SKM-1 treated with dmso at 0.1 percent for 144 hours (cell line): Measurements from ENCODE around the gene RBM20.
"Not testable (repeated sequence)": the region's sequence is repeated elsewhere in the genome, so short reads cannot be mapped to it uniquely, and the experiment has no call there.

Experiments
- DNase-seq: peaks from one replicate; lab custom pipeline; 2025; ENCODE audit not compliant: unreplicated experiment; lab: John Stamatoyannopoulos, UW

Gene RBM20

DNA sequence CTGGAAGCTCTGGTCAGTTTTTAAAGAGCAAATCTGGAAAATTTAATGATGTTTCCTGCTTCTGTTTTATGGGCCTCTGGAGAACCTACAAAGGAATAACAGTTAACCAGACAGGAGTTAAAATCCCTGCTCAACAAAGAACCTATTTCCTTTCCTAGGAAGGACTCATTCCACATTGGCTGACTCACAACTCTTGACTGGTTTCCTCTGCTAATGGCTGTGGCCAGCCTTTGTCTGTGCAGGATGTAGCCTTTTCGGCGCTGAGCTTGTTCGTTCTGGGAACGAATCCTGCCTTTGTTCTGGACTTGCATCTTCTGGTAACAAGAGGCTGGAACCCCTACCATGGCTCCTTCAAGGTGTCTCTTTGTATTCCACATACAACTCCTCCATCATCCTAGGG lies 114.8 kb downstream of the RBM20 start:
- no peak for DNase-seq

DNA sequence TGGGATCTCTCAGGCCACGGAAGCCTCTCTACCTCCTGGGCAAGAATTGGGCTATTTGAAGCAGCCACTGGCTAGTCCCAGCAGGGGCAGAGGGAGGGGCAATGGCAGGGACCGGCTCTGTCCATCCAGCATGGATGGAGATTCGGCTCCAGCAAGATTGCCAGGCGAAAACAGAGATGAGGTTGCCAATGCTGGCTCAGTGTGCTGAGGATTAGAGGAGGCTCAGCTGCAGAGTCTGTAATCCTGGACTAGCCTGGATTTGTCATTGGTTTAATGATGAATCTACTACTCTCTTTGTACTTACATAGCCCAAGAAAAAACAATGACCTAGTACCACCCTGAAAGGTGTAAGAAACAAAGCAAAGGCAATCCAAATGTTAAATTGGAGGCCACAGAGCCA lies 115.4 kb downstream of the RBM20 start:
- no peak for DNase-seq

DNA sequence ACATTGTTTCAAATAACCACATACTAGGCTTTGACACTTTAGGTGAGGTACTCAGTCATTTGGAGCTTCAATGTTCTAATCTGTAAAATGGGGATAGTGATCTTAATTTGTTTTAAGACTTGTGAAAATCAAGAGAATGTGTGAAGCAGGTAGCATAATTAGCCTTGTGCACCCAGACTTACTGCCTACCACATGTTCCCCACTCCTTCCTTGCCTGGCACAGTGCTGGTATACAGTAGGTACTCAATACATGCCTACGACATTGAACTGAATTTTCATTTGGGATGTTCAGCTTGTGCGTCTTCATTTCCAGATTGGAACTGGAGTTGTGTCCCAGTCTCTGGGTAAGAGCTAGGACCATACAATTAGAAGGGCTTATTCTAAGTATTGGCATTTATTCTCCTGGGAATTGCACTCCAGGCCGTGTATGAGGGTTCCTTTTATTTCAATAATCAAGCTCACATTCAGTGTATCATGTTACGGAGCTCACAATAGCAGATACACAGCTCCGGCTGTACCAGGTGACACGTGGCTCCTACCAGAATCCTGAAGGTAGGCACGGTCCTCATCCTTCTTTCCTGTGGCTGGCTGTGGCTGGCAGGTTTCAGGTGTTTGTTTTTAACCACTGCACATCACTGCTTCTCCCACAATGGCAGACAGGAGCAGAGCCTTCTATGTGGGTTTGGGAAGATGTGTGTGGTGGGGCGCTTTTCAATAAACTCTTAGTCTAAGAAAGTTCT lies 118.1 kb downstream of the RBM20 start:
- no peak for DNase-seq

DNA sequence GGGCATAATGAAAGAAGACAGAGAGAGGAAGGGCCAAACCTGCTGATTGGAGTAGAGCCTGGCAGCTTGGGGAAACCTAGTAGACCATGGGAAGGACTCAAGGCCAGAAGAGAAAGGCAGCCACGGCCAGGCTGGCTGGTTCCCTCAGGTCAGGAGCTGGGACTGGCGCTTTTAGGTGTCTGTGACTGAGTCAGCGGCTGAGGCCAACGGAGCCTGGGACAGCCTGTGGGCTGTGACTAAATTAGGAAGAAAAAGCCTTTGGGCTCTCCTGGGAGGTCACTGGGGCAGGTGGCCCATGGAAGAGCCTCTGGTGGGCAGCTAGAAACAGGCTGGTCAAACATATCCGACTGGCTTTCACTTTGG lies 118.7 kb downstream of the RBM20 start:
- DNase-seq = no peak

DNA sequence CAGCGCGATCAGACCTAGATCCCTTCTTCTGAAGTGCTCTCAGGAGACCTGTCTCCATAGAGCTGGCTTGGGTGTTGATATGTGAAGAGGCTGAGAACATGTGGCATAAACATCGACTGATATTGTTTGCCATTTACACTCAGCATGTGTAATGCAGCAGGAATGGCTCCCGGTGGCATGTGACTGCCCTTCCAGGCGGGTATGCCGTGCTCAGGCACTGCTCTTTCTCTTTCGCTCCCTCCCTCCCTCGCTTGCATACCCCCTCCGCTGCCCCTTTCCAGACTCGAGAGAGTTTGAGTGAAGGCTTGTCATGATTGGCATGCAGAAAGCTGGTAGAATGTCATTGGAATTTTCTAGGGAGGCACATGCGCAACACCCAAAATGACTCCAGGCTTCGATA lies 120.2 kb downstream of the RBM20 start:
- no peak for DNase-seq

DNA sequence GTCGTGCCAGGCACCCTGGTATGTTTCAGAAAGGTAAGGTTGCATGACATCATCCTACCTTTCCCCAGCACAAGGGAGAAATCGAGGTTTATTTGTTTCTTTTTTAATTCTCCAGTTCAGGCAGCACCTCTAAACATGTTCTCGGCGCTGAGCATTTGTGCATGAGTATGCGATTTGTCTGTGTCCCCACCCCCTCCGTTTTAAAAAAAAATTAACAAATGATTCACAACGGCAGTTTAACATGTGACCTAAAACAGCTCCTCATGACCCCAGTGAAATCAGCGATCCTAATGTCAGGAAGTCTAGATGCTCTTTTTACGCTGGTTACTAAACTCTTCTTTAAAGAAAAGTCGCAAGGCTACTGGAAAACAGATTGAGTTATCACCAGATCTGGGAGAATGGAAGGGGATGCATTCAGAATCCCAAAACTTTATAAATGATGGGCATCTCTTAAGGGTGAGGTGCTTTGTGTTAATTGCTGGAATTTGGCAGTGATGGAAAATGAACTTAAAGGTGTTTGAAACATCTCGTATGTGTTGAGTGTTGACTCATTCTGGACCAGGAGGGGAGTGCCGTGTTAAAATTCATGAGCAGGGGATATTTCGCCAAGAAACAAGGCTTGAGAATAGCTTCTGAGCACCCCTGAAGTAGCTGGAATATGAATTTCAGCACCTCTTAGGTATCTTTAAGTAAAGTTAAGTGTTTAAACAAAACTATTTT lies 120.8 kb downstream of the RBM20 start:
- DNase-seq = no peak

DNA sequence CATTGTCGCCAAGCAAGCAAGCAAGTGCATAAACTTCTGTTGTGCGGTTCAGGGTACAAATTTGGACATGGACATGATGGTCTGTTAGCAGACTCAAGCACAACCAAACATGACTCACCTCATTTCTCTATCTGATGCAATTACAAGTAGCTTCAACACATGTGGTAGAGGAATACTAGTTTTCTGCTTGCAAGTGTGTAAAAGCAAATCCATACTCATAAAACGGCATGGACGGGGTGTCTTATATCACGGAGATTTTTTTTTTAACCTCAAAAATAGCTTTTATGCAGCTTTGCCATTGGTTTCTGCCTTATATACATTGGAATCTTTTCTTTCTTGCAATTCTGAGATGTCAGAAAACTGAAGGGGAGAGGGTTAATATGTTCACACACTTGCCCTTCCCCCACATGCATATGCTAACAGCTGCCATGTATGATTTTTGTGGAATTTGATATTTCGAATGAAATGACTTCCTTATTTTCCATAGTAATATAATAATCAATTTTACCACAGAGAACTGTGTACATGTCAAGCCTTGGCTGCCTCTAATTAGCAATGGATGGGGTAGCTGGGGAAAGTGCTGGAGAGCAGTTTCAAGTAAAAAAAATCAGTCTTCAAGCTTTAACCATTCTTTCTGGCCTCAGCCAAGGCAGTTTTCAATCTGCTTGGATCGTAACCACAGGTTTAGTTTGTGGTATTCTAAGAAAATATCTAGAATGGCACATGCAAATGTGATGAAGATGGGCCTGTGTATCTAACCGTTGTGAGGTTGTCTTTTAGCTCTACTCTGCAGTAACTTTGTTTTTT lies 121.6 kb downstream of the RBM20 start:
- no peak for DNase-seq

DNA sequence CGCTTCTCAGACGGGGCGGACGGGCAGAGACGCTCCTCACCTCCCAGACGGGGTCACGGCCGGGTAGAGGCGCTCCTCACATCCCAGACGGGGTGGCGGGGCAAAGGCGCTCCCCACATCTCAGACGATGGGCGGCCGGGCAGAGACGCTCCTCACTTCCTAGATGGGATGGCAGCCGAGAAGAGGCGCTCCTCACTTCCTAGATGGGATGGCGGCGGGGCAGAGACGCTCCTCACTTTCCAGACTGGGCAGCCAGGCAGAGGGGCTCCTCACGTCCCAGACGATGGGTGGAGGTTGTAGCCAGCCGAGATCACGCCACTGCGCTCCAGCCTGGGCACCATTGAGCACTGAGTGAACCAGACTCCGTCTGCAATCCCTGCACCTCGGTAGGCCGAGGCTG lies 123.5 kb downstream of the RBM20 start:
- DNase-seq = not testable (repeated sequence)

DNA sequence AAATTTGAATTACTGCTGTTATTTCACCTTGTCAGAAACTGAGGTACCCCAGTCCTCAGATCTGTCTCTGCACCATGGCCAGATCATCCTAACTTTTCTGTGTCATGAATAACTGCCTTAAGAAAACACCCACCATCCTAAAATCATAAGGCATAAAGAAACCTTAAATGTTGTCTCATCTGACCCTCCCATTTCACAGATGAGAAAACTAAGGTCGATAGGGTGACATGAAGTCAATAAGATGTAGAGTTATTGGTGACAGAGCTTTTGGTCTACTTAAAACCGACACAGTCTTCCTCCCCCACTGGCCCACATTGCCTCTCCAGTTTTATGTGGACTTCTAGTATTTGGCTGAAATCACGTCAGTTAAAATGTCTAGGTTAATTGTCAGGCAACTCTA lies 126.1 kb downstream of the RBM20 start:
- no peak for DNase-seq

DNA sequence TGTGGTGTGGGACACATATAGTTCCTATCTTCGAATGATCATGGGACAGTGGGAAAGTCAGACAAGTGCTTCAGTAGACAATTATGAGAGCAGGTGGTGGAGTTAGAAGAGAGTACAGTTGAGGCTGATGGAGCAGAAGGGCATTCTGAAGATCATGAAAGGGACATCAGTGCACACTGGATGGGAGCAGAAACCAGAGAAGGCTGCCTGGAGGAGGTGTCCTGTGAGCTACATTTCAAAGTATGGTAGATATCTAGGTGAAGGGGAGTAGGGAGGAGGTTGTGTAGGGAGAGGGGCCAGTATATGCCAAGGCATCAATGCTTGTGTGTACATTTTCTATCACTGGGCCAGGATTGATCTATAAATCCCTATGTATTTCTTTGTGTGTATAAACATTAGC lies 127.3 kb downstream of the RBM20 start:
- DNase-seq = no peak

DNA sequence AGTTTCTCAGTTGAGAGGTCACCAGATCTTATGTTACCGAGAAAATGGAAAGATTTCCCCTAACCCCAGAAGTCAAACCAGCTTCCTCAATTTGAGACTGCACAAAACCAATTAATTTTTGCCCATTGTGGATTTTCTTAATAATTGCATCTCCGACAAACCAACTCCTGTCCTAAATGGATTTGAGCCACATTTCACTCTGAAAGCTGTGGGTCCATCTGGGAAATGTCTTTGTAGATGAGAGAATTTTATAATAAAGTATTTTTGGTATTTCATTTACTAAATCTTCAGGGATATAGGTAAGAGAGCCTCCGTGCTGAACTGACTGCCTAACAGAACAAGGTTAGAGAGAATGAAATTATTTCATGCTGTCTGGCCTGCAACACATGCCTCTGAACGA lies 127.9 kb downstream of the RBM20 start:
- no peak for DNase-seq

DNA sequence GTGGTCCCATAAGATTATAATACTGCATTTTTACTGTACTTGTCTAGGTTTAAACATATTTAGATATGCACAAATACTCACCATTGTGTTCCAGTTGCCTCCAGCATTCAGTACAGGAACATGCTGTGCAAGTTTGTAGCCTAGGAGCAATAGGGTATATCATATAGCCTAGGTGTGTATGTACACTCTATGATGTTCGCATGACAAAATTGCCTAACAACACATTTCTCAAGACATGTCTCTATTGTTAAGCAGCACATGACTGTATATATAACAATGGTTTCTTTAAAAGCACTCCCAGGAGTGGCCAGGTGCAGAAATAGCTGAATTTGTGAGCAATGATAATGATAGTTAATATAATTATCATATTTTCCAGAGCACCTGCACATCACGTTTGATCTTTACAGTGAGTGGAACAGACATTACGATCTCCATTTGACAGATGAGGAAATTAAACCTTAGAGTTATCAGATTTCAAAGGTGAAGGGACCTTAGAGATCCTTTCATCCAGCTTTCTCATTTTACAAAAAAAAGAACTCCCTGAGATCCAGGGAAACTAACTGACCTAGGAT lies 128.4 kb downstream of the RBM20 start:
- no peak for DNase-seq

DNA sequence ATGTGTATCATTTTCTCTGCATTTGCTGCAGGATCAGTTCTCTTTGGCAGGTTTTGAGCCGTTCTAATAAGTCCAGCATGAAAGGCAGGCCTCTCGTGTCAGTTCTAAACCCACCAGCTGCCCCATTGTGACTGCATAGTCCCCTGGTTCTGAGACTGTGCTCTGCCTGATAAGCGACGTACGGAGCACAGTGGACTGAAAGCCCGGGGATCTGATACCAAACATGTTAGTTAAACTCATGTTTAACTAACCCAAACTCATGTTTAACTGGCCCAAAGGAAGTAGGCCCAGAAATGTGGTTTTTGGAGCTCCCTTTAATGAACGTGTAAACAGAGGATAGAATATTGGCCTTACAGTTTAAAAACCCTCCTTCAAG lies 129.5 kb downstream of the RBM20 start:
- no peak for DNase-seq

DNA sequence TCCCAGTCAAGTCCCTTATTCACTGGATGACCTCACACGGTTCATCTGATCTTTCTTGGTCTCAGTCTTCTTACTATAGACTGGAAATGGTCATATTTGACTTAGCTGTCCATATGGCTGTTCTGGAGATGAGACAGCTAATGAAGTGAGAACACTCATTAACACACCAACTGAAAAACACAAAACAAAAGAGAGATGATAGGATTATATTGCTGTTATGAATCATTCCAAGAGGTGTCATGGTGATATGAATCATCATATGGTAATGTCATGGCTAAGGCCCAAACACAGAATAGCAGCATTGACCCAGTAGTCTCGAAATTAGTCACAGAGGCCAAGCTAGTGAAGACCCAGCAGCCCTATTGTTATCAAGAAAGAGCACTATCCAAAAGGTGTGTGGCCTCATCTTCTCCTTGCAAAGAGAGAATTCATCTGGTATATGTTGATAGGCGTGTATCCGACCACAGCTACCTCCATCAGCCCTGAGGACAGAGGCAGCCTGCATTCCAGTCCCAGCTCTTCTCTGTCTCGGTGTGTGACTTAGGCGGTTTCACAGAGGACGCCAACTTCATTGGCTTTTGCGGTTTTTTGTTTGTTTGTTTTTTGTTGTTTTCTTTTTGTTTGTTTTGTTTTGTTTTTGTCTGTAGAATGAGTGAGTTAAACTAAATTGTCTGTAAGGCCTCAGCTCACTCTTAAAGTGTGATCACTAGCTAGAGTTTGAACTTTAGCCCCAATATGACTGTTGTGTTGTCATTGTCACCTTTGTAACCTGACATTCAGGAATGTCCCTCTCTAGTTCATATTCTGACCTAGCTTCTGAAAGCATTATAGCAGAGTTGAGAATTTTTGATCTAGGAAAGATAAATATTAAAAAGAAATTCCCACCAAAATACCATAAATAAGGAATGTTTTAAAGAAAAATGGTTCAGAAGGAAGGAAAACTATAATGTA lies 130.2 kb downstream of the RBM20 start:
- DNase-seq = no peak

DNA sequence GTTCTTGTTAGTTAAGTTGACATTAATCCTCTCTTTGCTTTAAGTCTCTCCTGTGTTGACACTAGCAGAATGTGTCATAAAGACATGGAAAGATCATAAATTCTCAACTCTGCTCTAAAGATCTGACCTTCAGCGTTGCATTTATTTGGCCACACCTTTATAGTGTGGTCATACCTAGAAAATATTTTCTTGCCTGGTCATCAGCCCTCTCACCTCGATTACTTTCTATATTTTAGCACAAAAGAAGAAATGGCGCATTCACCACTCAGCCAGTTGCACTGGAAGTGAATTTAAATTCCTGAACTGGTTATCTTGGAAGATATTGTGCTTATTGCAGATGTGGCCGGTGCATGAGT lies 130.9 kb downstream of the RBM20 start:
- no peak for DNase-seq

DNA sequence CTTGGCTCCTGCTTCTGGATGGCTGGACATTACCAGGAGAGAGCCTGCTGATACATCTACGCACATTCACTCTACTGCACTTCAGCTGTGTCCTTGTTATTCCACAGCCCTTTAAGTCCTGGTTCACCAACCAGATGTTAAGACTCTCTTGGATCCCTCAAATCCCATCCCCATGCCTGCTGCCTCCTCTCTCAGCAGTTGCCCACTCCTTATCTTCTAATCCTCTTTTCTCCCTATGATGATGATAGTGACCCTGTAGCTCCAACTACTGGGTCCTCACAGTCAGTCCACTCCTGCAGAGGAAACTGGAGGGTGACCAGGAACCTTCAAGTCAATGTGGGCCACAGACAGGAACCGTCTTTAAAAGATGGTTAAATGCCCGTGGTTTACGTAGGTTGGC lies 131.3 kb downstream of the RBM20 start:
- no peak for DNase-seq

DNA sequence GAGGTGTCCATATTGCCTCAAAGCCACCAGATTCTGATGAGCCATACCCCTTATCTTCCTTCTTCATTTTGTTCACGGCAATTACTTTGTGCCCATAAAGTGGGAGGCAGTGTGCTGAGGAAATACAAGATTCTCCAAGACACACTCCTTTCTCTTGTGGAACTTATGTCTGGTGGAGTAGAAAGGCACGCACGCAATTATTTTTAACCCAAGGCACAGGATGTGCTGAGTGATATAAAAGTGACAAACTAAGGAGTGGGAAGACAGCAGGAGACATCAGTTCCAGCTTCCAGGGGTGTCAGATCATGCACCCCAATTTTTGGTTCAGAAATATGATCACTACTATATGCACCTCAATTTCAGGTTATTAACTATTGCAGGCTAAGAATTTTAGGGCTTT lies 132.9 kb downstream of the RBM20 start:
- no peak for DNase-seq

DNA sequence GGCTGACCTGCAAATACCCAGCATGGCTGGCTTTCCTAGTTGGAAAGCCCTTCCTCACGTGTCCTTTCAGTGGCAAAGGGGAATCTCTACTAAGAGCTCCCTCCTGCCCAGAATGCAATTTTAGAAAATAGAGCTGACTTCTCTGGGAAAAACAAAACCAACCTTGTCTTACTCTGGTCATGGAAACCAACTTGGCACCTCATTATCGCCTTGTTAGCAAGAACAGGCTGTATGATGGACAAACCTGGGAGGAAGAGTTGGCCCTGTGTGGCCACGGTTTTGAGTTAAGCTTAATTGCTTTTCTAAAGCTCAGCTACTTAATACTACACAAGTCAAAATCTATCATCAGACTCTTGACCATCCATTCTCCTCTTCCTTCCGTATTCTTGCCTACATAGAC lies 133.5 kb downstream of the RBM20 start:
- DNase-seq = no peak

DNA sequence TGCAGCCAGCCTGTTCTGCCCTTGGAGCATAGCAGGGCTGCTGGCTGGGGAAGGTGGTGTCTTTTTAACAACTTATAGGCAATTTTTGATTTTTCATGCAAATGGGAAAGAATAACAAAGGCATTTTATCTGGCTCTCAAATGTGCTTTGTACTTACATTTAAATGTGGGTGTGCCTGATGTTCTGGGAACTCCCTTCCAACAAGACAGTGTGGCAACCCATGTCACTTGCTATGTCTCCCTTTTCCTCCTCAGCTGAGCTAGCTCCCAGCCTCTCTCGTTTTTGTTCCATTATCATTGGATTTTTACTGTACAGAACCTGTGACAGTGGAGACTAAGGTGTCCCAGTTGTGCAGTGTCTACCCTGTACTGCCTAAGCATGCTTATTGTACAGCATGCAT lies 134.1 kb downstream of the RBM20 start:
- DNase-seq = no peak

DNA sequence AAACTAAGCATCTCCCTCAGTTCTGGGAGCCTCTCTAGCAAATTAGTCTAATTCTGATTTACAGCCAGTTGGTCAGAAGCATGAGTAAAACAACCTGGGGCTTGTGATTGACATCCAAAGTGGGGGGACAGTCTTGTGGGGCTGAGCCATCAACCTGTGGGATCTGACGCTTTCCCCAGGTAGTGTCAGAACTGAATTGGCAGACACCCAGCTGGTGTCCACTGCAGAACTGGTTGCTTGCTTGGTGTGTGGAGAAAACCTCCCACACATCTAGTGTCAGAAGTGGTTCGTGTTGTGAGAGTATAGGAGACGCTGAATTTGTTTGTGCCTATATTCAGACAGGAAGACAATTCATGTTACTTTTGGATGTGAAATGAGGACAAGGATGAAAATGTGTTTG lies 135.4 kb downstream of the RBM20 start:
- no peak for DNase-seq

DNA sequence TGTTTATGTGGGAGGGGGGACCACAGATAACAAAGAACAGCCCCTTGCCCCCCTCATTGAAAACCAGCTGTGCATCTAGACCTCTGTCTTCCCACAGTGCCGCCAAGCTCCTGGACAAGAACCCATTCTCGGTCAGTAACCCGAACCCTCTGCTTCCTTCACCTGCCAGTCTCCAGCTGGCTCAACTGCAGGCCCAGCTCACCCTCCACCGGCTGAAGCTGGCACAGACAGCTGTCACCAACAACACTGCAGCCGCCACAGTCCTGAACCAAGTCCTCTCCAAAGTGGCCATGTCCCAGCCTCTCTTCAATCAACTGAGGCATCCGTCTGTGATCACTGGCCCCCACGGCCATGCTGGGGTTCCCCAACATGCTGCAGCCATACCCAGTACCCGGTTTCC lies 136.6 kb downstream of the RBM20 start:
- DNase-seq = no peak
